Measurements from ENCODE around the gene ATP1A4.

The ATP1A4 gene

GRCh38 chr1:160222546-160222945, 71.1 kb downstream of the ATP1A4 start:
- FAIRE-seq: no peak
- DNase-seq (ENCODE audit: insufficient read length): no peak
- no peak for TF ChIP-seq TAF1 (IDR thresholded peaks at IDR 0.05; ENCODE audit: borderline replicate concordance, low read depth, low read length)
- TF ChIP-seq POLR2A (IDR thresholded peaks at IDR 0.05; ENCODE audit: low read depth, low read length): no peak
- no peak for TF ChIP-seq POLR2AphosphoS5 (IDR thresholded peaks at IDR 0.05; ENCODE audit: low read depth, low read length)

- no peak for FAIRE-seq
Observed at GRCh38 chr1:160224606-160225005, 73.2 kb downstream of the ATP1A4 start.

GRCh38 chr1:160225345-160225744, 73.9 kb downstream of the ATP1A4 start:
- TF ChIP-seq POLR2AphosphoS5 (IDR thresholded peaks at IDR 0.05; ENCODE audit: low read depth, low read length): no peak
- no peak for TF ChIP-seq POLR2A (IDR thresholded peaks at IDR 0.05; ENCODE audit: low read depth, low read length)
- TF ChIP-seq TAF1 (IDR thresholded peaks at IDR 0.05; ENCODE audit: borderline replicate concordance, low read depth, low read length): no peak

More at GRCh38 chr1:160224606-160225005, 73.2 kb downstream of the ATP1A4 start:
- TF ChIP-seq TAF1 (IDR thresholded peaks at IDR 0.05; ENCODE audit: borderline replicate concordance, low read depth, low read length) (no peak), POLR2A (IDR thresholded peaks at IDR 0.05; ENCODE audit: low read depth, low read length) (no peak), POLR2AphosphoS5 (IDR thresholded peaks at IDR 0.05; ENCODE audit: low read depth, low read length) (no peak)
- DNase-seq (ENCODE audit: insufficient read length): no peak

GRCh38 chr1:160226623-160227022, 75.2 kb downstream of the ATP1A4 start:
- TF ChIP-seq TAF1 (IDR thresholded peaks at IDR 0.05; ENCODE audit: borderline replicate concordance, low read depth, low read length) (no peak), POLR2A (IDR thresholded peaks at IDR 0.05; ENCODE audit: low read depth, low read length) (no peak), POLR2AphosphoS5 (IDR thresholded peaks at IDR 0.05; ENCODE audit: low read depth, low read length) (no peak)
- FAIRE-seq: no peak
- no peak for DNase-seq (ENCODE audit: insufficient read length)

More at GRCh38 chr1:160225345-160225744, 73.9 kb downstream of the ATP1A4 start:
- no peak for DNase-seq (ENCODE audit: insufficient read length)
- no peak for FAIRE-seq

- DNase-seq (ENCODE audit: insufficient read length): no peak
- no peak for TF ChIP-seq POLR2A (IDR thresholded peaks at IDR 0.05; ENCODE audit: low read depth, low read length)
- FAIRE-seq: no peak
Observed at GRCh38 chr1:160227034-160227433, 75.6 kb downstream of the ATP1A4 start.

- no peak for FAIRE-seq
- TF ChIP-seq POLR2A (IDR thresholded peaks at IDR 0.05; ENCODE audit: low read depth, low read length) (no peak), TAF1 (IDR thresholded peaks at IDR 0.05; ENCODE audit: borderline replicate concordance, low read depth, low read length) (no peak), POLR2AphosphoS5 (IDR thresholded peaks at IDR 0.05; ENCODE audit: low read depth, low read length) (no peak)
- DNase-seq (ENCODE audit: insufficient read length): no peak
Observed at GRCh38 chr1:160227561-160227960, 76.2 kb downstream of the ATP1A4 start.

GRCh38 chr1:160228431-160228830, 77.0 kb downstream of the ATP1A4 start:
- TF ChIP-seq POLR2AphosphoS5 (IDR thresholded peaks at IDR 0.05; ENCODE audit: low read depth, low read length): no peak
- TF ChIP-seq POLR2A (IDR thresholded peaks at IDR 0.05; ENCODE audit: low read depth, low read length): no peak
- no peak for TF ChIP-seq TAF1 (IDR thresholded peaks at IDR 0.05; ENCODE audit: borderline replicate concordance, low read depth, low read length)
- no peak for FAIRE-seq
- DNase-seq (ENCODE audit: insufficient read length): no peak

GRCh38 chr1:160232911-160233310, 81.5 kb downstream of the ATP1A4 start:
- DNase-seq (ENCODE audit: insufficient read length) (no peak), FAIRE-seq (no peak)
- TF ChIP-seq POLR2A (IDR thresholded peaks at IDR 0.05; ENCODE audit: low read depth, low read length) (no peak), POLR2AphosphoS5 (IDR thresholded peaks at IDR 0.05; ENCODE audit: low read depth, low read length) (no peak), TAF1 (IDR thresholded peaks at IDR 0.05; ENCODE audit: borderline replicate concordance, low read depth, low read length) (no peak)

Data from GM12892 (cell line).